Parathyroid adenoma (tissue), 2 donors: ENCODE data around the gene CA5A.

Experiments used
- H2AFZ ChIP-seq: fragments of 300-600 bp; sonication (generic); one replicate; pipeline ENCODE4 v1.7.0; 2017; ENCODE audit warnings: antibody characterized with exemption, mild to moderate bottlenecking
- H3K27ac ChIP-seq: fragments of 300-600 bp; sonication (generic); one replicate; pipeline ENCODE4 v1.7.0; 2017
- H3K27me3 ChIP-seq: fragments of 300-600 bp; sonication (generic); one replicate; pipeline ENCODE4 v1.7.0; 2017; ENCODE audit warnings: low read length; ENCODE audit not compliant: control insufficient read depth, insufficient read depth
- H3K36me3 ChIP-seq: fragments of 300-600 bp; sonication (generic); one replicate; pipeline ENCODE4 v1.7.0; 2017; ENCODE audit warnings: low read length; ENCODE audit not compliant: control insufficient read depth, insufficient read depth
- H3K4me1 ChIP-seq: fragments of 300-600 bp; sonication (generic); one replicate; pipeline ENCODE4 v1.7.0; 2017; ENCODE audit warnings: control low read depth
- H3K4me2 ChIP-seq: fragments of 300-600 bp; sonication (generic); one replicate; pipeline ENCODE4 v1.7.0; 2017; ENCODE audit warnings: low read length
- H3K4me3 ChIP-seq: fragments of 300-600 bp; sonication (generic); one replicate; pipeline ENCODE4 v1.7.0; 2017; ENCODE audit warnings: low read depth, low read length
- H3K79me2 ChIP-seq: fragments of 300-600 bp; sonication (generic); one replicate; pipeline ENCODE4 v1.7.0; 2017; ENCODE audit warnings: control low read depth
- H3K9ac ChIP-seq: fragments of 300-600 bp; sonication (generic); one replicate; pipeline ENCODE4 v1.7.0; 2017; ENCODE audit warnings: mild to moderate bottlenecking
- H3K9me3 ChIP-seq: fragments of 300-600 bp; sonication (generic); one replicate; pipeline ENCODE4 v1.7.0; 2017; ENCODE audit warnings: low read length; ENCODE audit not compliant: control insufficient read depth
- CTCF ChIP-seq: fragments of 300-600 bp; sonication (generic); IDR thresholded peaks from one replicate; pipeline ENCODE4 v1.7.0; 2017; ENCODE audit warnings: antibody characterized with exemption, mild to moderate bottlenecking
- donor health status: primary hyperparathyroidism.

CA5A gene

DNA sequence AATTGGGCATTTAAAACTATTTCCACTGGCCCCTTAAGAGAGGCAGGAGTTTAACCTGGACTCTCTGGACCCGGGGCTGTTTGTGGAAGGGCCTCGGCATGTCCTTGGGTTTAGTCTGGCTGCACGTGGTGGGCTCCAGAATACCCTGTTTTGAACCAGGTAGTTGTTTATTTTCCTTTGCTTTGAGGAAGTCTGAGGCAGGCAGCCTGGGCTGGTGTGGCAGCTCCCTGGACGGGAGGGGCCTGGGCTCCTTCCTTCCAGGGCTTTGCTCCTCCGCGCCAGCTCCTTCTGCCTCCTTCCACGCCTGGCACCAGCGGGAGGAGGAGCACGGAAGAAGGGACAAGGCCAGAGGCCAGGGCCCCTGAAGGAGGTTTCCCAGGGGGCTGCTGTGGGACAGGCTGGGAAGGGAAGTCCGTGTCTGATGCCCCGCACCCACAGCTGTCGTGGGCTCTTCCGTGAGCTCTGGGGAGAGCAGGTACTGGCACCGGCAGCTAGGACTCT, 30.4 kb upstream of the CA5A start:
- Histone ChIP-seq H3K79me2 (peaks cover 64% of the 10 kb centered on the region), H2AFZ (peak overlapping the region; percentile 74), H3K9me3 (no peaks in the 10 kb centered on the region), H3K4me1 (peaks cover 12% of the 10 kb centered on the region), H3K27ac (peak overlapping the region; percentile 69), H3K4me3 (no peak overlapping the region), H3K9ac (no peak overlapping the region), H3K36me3 (no peaks in the 10 kb centered on the region), H3K27me3 (no peaks in the 10 kb centered on the region), H3K4me2 (peak overlapping the region; percentile 65)
- TF ChIP-seq CTCF = no peak

GRCh38 chr16:87966064-87966645, 29.8 kb upstream of the CA5A start:
- Histone ChIP-seq H3K79me2 (peaks cover 64% of the 10 kb centered on the region), H3K4me3 (no peak overlapping the region), H3K9ac (no peak overlapping the region), H3K27ac (peak overlapping the region; percentile 69), H3K4me1 (peaks cover 12% of the 10 kb centered on the region), H3K9me3 (no peaks in the 10 kb centered on the region), H3K36me3 (no peaks in the 10 kb centered on the region), H3K4me2 (peak overlapping the region; percentile 65), H3K27me3 (no peaks in the 10 kb centered on the region), H2AFZ (peak overlapping the region; percentile 74)
- no peak for TF ChIP-seq CTCF

DNA sequence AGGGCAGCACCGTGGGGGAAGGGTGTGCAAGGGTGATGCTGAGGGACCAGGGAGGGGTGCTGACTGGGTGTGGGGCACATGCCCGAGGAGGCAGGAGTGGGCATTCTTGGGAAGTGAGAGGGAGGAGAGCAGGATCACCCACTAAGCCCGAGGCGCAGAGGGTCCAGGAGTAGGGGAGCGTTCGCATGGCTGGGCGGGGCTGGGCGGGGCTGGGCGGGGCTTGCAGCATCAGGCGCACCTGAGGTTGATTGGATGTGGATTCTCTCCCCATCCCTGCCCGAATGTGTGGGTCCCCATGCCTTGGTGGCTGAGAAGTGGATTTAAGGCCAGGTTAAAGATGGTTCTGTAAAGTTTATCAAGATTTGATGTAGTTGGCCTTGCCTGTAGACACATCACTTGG, 29.1 kb upstream of the CA5A start:
- no peaks in the 10 kb centered on the region for H3K9me3 ChIP-seq
- no peaks in the 10 kb centered on the region for H3K36me3 ChIP-seq
- H3K27ac ChIP-seq = no peak overlapping the region
- H3K4me3 ChIP-seq = no peak overlapping the region
- no peak overlapping the region for H3K9ac ChIP-seq
- no peak overlapping the region for H2AFZ ChIP-seq
- TF ChIP-seq CTCF = no peak
- peaks cover 12% of the 10 kb centered on the region for H3K4me1 ChIP-seq
- no peaks in the 10 kb centered on the region for H3K27me3 ChIP-seq
- H3K4me2 ChIP-seq = no peak overlapping the region
- H3K79me2 ChIP-seq = peaks cover 60% of the 10 kb centered on the region

DNA sequence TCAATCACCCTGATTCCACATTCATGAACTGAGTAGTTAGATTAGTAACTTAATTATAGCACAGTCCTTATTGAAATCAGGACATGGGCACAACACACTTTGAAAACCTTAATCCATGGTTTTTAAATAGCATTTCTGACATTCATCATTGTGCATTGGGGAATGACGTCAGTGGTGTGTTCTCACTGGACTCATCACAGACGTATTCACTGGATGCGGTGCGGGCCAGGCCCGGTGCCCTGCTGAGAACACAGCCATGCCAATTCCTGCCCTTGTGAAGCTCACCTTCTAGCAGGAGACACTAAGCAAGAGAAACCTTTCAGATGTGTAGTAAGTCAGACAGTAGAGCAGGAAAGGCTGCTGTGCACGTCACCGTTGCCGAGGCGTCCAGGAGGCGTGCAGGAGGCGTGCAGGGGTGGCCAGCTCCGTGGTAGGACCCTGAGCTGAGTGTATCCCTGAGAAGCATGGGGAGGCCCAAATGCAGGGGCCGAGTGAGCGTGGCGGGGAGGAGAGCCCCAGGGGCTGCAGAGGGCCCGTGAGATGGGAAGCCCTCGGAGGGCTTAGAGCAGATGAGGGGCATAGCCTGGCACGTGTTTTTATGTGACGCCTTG, 27.8 kb upstream of the CA5A start:
- no peaks in the 10 kb centered on the region for H3K27me3 ChIP-seq
- H3K27ac ChIP-seq = no peak overlapping the region
- peaks cover 66% of the 10 kb centered on the region for H3K79me2 ChIP-seq
- H3K4me2 ChIP-seq = no peak overlapping the region
- no peak overlapping the region for H3K4me3 ChIP-seq
- H2AFZ ChIP-seq = no peak overlapping the region
- no peaks in the 10 kb centered on the region for H3K9me3 ChIP-seq
- H3K36me3 ChIP-seq = no peaks in the 10 kb centered on the region
- peaks cover 12% of the 10 kb centered on the region for H3K4me1 ChIP-seq
- no peak overlapping the region for H3K9ac ChIP-seq
- TF ChIP-seq CTCF = no peak

- H3K27me3 ChIP-seq = no peaks in the 10 kb centered on the region
- H3K4me3 ChIP-seq = no peak overlapping the region
- H2AFZ ChIP-seq = no peak overlapping the region
- H3K36me3 ChIP-seq = no peaks in the 10 kb centered on the region
- no peak for TF ChIP-seq CTCF
- no peak overlapping the region for H3K27ac ChIP-seq
- peaks cover 72% of the 10 kb centered on the region for H3K79me2 ChIP-seq
- peaks cover 12% of the 10 kb centered on the region for H3K4me1 ChIP-seq
- H3K9me3 ChIP-seq = no peaks in the 10 kb centered on the region
- no peak overlapping the region for H3K4me2 ChIP-seq
- H3K9ac ChIP-seq = no peak overlapping the region
Observed at GRCh38 chr16:87963400-87963799, 27.1 kb upstream of the CA5A start.
